Subcutaneous adipose tissue (tissue), 4 donors: ENCODE results near the gene SLC41A2. TPM values are rescaled to one million over a fixed set of nuclear protein-coding genes. Genes with fewer than 3 reads are reported as not detected.

ENCODE experiments used
- total RNA-seq, 4 donors: library from RNA; depleted of rRNA; stranded (reverse); fragments of >200 nt; gene quantifications; one replicate each; pipeline ENCODE4 v1.1.0, GENCODE V29; 2016
- TF ChIP-seq, protein P1 (sequence below): fragments of 450-650 bp; IDR thresholded peaks from one replicate; pipeline ENCODE4 v1.5.1; 2016; ENCODE audit warnings: low read depth, mild to moderate bottlenecking, control low read depth, antibody characterized with exemption, moderate library complexity

Gene SLC41A2
- total RNA-seq, 4 donors from 2014 or later = 18.5 to 65.8 (median 36.4) TPM

DNA sequence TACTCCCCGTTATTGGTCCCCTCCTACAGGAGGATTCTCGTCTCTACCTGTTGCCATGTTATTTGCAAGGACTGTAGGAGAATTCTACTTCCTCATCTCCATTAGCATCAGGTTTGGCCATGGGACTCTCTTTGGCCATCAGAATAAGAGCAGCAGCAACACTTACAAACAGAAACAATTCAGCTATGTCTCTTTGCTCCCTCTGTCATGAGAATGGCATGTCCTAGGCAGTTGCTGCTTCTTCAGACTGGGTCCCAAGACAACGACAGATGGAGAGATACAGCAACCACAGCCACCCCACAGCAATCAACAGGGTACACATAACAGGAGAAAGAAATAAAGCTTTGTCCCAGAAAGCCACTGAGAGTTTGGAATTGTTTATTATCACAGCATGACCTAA lies 19.7 kb downstream of the SLC41A2 start:
- TF ChIP-seq, protein P1, sequence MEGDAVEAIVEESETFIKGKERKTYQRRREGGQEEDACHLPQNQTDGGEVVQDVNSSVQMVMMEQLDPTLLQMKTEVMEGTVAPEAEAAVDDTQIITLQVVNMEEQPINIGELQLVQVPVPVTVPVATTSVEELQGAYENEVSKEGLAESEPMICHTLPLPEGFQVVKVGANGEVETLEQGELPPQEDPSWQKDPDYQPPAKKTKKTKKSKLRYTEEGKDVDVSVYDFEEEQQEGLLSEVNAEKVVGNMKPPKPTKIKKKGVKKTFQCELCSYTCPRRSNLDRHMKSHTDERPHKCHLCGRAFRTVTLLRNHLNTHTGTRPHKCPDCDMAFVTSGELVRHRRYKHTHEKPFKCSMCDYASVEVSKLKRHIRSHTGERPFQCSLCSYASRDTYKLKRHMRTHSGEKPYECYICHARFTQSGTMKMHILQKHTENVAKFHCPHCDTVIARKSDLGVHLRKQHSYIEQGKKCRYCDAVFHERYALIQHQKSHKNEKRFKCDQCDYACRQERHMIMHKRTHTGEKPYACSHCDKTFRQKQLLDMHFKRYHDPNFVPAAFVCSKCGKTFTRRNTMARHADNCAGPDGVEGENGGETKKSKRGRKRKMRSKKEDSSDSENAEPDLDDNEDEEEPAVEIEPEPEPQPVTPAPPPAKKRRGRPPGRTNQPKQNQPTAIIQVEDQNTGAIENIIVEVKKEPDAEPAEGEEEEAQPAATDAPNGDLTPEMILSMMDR = no peak

DNA sequence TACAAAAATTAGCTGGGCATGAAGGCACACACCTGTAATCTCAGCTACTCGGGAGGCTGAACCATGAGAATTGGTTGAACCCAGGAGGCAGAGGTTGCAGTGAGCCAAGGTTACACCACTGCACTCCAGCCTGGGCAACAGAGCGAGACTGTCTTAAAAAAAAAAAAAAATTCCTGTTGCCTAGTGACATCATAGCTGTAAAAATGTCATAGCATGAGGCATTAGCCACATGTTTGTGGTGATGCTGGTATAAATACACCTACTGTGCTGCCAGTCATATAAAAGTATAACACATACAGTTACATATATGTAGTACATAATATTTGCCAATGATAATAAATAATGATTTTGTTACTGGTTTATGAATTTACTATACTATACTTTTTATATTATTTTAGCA lies 22.2 kb downstream of the SLC41A2 start:
- TF ChIP-seq, protein P1 = no peak

DNA sequence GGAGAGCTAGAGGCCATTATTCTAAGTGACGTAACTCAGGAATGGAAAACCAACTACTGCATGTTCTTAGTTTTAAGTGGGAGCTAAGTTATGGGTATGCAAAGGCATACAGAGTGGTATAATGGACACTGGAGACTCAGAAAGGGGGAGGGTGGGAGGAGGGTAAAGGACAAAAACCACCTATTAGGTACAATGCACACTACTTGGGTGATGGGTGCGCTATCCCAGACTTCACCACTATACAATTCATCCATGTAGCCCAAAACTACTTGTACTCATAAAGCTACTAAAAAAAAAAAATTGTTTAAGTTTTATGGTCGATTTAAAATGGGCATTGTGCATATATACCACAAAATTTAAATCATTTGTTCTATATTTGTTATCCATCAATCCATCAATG lies 24.3 kb downstream of the SLC41A2 start:
- TF ChIP-seq, protein P1 = no peak

DNA sequence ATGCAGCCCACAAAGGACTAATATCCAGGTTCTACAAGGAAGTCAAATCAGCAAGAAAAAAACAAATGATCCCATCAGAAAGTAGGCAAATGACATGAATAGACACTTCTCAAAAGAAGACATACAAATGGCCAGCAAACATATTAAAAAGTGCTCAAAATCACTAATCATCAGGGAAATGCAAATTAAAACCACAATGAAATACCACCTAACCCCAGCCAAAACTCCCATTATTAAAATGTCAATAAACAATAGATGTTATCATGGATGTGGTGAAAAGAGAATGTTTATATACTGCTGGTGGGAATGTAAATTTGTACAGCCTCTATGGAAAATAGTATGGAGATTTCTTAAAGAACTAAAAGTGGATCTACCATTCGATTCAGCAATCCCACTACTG lies 25.0 kb downstream of the SLC41A2 start:
- TF ChIP-seq, protein P1 = no peak

DNA sequence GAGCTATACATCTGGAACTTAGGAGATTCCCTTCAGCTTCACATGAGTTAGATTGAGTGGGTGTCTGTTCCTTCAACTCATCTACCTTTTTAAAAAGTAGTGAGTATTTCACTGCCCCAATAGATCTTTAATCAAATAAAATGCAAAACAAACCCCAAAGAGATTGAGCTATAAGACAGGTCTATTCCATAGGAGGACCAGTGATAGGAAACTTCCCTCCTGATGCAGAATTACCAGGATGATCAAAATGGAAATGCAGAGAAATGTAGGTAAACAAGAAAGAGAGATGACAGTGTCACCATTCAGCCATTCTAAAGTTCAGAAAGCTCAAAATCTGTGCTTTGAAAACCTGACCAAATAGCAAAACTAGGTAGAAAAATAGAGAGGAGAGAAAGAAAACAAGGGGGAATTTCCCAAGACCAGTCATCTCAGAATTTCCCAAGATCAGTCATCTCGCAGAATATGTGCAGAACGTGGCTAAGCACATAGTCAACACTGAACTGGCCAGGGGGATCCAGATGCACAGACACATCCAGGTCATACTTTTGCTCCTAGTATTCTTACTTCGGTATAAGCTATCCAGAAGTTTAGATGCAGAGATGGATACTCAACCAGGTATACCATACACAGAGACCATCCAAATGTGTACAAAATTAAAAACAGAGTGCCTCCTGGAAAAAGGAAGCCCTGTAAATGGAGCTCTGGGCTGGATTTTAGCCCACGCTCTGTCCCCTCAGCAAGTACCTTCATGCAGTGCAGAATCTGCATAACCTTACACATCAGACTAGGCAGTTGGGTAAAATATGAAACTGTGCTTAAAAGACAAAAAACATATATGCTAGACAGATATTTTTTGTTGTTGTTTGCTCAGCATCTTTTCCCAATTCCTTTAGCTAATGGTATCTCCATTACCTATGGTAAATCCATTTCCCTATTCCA lies 27.4 kb downstream of the SLC41A2 start:
- TF ChIP-seq, protein P1 = no peak

DNA sequence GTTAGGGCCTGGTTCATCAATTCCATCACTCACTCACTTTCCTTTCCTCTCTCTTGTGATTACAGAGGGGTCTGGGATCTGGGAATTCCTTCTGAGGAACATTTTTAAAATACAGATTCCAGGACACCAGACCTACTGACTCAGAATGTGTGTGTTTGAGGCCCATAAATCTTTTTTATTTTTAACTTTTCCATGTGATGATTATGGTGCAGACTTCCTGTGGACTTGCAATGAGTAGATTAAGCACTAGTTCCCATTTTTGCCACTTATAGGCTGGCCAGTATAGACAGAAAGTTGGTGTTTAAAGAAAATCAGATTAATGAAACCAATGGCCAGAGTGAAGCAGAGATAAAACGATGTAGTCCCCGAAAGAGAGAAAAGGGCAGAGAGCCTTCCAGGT lies 28.1 kb downstream of the SLC41A2 start:
- TF ChIP-seq, protein P1 = no peak

DNA sequence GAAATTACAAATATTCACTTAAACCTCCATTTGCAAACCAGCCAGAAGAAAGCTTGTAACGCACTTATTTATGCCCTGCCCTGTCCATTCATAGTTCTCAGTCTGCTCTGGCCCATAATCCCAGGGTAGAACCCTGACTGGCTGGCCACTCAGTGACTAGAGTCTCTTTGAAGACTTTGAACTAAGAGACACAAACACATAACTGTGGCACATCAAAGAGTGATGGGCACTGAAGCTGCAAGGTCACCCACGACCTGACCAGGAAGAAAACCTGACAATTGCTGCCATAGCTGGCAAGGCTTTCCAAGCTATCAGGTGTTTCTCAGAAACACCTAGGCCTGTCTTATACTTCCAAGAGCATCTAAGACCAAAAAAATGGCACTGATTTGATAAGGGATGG lies 28.7 kb downstream of the SLC41A2 start:
- TF ChIP-seq, protein P1 = no peak
